ENCODE data around the gene FXYD1. TPM values are rescaled to one million over a fixed set of nuclear protein-coding genes. Genes with fewer than 3 reads are reported as not detected.
A peak's percentile ranks its signal among the peaks of the same experiment; 100 is the strongest.

FXYD1 gene
- total RNA-seq, 1 donor from 2014 or later = not detected

DNA sequence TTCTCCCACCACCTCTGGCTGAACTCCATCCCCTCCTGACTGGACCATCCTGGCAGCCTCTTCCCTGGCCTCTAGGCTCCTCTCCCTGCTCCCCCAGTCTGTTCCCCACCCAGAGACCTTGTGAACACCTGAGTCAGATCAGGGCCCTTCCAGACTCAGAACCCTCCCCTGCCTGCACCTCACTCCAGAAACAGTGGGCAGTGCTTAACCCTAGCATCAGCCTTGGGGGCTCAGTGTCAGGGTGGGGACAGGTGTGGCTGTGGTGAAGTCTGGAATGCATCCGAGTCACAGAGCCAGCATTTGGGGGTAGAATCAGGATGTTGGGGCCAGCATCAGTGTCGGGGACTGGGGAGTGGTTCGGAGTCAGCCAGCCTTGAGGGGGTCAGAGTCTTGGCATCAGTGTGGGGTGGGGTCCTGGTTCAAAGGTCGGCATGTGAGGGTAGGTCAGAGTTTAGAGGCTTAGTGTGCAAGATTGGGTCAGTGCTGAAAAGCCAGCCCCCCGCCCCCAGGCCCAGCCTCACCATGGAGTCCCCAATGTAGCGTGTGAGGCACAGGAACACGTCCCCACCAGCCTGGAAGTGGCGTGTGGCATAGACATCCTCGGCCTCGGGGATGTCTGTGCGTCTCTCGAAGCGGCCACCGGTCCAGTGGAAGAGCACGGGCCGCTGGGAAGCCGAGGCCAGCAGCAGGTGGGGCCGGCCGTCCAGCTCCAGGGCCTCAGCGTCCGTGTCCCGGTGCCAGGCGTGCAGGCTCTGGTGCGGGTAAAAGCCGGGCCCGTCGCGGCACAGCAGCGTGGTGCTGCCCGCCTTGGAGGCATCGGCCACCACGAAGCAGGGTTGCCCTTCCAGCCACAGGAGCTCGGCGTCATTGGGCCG lies 12.6 kb upstream of the FXYD1 start:
- peaks cover 15% of the 10 kb centered on the region for H3K4me1 ChIP-seq
- no peak overlapping the region for H3K4me2 ChIP-seq
- Mint-ChIP-seq H3K4me1 (peaks cover 19% of the 10 kb centered on the region), H3K36me3 (no peaks in the 10 kb centered on the region), H3K27me3 (ENCODE audit: insufficient read depth, low read depth) (peaks cover 2% of the 10 kb centered on the region), H3K9me3 (no peaks in the 10 kb centered on the region), H3K27ac (peak overlapping the region; percentile 87), H3K4me3 (no peak overlapping the region)
- H3K36me3 ChIP-seq = no peaks in the 10 kb centered on the region
- H3K9ac ChIP-seq = no peak overlapping the region
- no peak for DNase-seq (ENCODE audit: low spot score)
- peaks cover 3% of the 10 kb centered on the region for H3F3A ChIP-seq (ENCODE audit: low read depth)
- no peaks in the 10 kb centered on the region for H3K27me3 ChIP-seq
- TF ChIP-seq EZH2 (IDR thresholded peaks at IDR 0.05) (no peak), EZH2phosphoT487 (IDR thresholded peaks at IDR 0.05) (no peak)
- TF ChIP-seq, protein P1, sequence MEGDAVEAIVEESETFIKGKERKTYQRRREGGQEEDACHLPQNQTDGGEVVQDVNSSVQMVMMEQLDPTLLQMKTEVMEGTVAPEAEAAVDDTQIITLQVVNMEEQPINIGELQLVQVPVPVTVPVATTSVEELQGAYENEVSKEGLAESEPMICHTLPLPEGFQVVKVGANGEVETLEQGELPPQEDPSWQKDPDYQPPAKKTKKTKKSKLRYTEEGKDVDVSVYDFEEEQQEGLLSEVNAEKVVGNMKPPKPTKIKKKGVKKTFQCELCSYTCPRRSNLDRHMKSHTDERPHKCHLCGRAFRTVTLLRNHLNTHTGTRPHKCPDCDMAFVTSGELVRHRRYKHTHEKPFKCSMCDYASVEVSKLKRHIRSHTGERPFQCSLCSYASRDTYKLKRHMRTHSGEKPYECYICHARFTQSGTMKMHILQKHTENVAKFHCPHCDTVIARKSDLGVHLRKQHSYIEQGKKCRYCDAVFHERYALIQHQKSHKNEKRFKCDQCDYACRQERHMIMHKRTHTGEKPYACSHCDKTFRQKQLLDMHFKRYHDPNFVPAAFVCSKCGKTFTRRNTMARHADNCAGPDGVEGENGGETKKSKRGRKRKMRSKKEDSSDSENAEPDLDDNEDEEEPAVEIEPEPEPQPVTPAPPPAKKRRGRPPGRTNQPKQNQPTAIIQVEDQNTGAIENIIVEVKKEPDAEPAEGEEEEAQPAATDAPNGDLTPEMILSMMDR (IDR thresholded peaks at IDR 0.05) = no peak
- no peak overlapping the region for H2AFZ ChIP-seq (replicated peaks)
- no peaks in the 10 kb centered on the region for H3K9me3 ChIP-seq (ENCODE audit: low read depth)
- H3K27ac ChIP-seq = no peak overlapping the region
- no peaks in the 10 kb centered on the region for H4K20me1 ChIP-seq (ENCODE audit: low read depth)
- no peak overlapping the region for H3K4me3 ChIP-seq
- H3K79me2 ChIP-seq (ENCODE audit: low read depth) = no peaks in the 10 kb centered on the region

DNA sequence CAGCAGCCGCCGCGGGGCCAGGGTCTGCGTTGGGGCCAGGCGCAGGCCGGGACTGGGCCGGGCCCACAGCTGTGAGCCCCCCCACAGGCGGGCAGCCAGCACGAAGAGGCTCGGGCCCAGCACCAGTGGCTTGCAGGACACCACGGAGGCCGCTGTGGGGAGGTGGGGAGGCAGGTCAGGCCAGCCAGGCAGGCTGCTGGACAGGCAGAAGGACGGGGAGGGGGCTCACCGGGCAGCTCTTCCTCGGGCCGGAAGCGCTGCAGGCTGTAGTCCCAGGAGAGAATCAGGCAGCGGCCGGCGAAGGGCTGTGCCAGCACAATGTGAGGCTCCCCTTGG lies 12.0 kb upstream of the FXYD1 start:
- Histone ChIP-seq H3F3A (ENCODE audit: low read depth) (peaks cover 3% of the 10 kb centered on the region), H3K4me1 (peaks cover 15% of the 10 kb centered on the region), H3K27me3 (no peaks in the 10 kb centered on the region), H3K9ac (no peak overlapping the region), H3K27ac (no peak overlapping the region), H3K4me2 (no peak overlapping the region), H2AFZ (replicated peaks) (no peak overlapping the region), H3K79me2 (ENCODE audit: low read depth) (no peaks in the 10 kb centered on the region), H4K20me1 (ENCODE audit: low read depth) (no peaks in the 10 kb centered on the region), H3K4me3 (no peak overlapping the region), H3K9me3 (ENCODE audit: low read depth) (no peaks in the 10 kb centered on the region), H3K36me3 (no peaks in the 10 kb centered on the region)
- peak; percentile 9 for DNase-seq (ENCODE audit: low spot score)
- TF ChIP-seq EZH2phosphoT487 (IDR thresholded peaks at IDR 0.05) (no peak), EZH2 (IDR thresholded peaks at IDR 0.05) (no peak)
- TF ChIP-seq, protein P1 (IDR thresholded peaks at IDR 0.05) = no peak
- no peaks in the 10 kb centered on the region for H3K9me3 Mint-ChIP-seq
- peaks cover 19% of the 10 kb centered on the region for H3K4me1 Mint-ChIP-seq
- H3K4me3 Mint-ChIP-seq = no peak overlapping the region
- H3K27ac Mint-ChIP-seq = no peak overlapping the region
- no peaks in the 10 kb centered on the region for H3K36me3 Mint-ChIP-seq
- H3K27me3 Mint-ChIP-seq (ENCODE audit: insufficient read depth, low read depth) = peaks cover 2% of the 10 kb centered on the region

DNA sequence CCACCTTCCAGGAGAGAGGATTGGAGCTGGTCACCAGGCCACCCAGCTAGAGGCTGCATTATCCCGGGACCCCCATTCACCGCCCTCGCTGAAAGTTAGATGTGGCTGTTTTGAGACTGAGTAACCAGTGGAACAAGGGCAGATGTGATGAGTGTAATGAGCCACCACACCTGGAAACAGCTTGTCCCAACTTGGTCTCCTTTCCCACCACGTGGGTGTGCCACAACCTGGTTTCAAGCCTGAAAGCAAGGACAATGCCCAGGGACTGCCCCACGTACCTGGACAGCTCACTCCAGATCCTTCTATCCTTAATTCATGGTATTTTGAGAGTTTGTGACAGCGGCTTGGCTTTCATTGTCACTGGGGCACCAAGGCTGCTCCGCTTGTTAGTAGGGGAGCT lies 10.8 kb upstream of the FXYD1 start:
- Histone ChIP-seq H4K20me1 (ENCODE audit: low read depth) (no peaks in the 10 kb centered on the region), H3K9me3 (ENCODE audit: low read depth) (no peaks in the 10 kb centered on the region), H3K9ac (no peak overlapping the region), H3K4me2 (no peak overlapping the region), H3K27me3 (no peaks in the 10 kb centered on the region), H3K27ac (no peak overlapping the region), H3K36me3 (no peaks in the 10 kb centered on the region), H2AFZ (replicated peaks) (no peak overlapping the region), H3F3A (ENCODE audit: low read depth) (peaks cover 3% of the 10 kb centered on the region), H3K79me2 (ENCODE audit: low read depth) (no peaks in the 10 kb centered on the region), H3K4me1 (peaks cover 9% of the 10 kb centered on the region), H3K4me3 (no peak overlapping the region)
- peaks cover 5% of the 10 kb centered on the region for H3K9me3 Mint-ChIP-seq
- no peak for TF ChIP-seq EZH2 (IDR thresholded peaks at IDR 0.05)
- TF ChIP-seq EZH2phosphoT487 (IDR thresholded peaks at IDR 0.05) = no peak
- TF ChIP-seq, protein P1 (IDR thresholded peaks at IDR 0.05) = no peak
- H3K4me1 Mint-ChIP-seq = peaks cover 14% of the 10 kb centered on the region
- H3K27me3 Mint-ChIP-seq (ENCODE audit: insufficient read depth, low read depth) = peaks cover 5% of the 10 kb centered on the region
- no peaks in the 10 kb centered on the region for H3K36me3 Mint-ChIP-seq
- no peak overlapping the region for H3K4me3 Mint-ChIP-seq
- no peak for DNase-seq (ENCODE audit: low spot score)
- no peak overlapping the region for H3K27ac Mint-ChIP-seq

All from neural progenitor cell (in vitro differentiated cells).